ENCODE data around the gene BASP1.
"Not testable (repeated sequence)": the region's sequence is repeated elsewhere in the genome, so short reads cannot be mapped to it uniquely, and the experiment has no call there.

The BASP1 gene

GRCh38 chr5:17191574-17191973 is 25.9 kb upstream of the BASP1 start:
- DNase-seq (ENCODE audit: low read depth), result not testable (repeated sequence)

GRCh38 chr5:17192191-17192590 is 25.2 kb upstream of the BASP1 start:
- DNase-seq (ENCODE audit: low read depth), result no peak

GRCh38 chr5:17196024-17196423 is 21.4 kb upstream of the BASP1 start:
- no peak for DNase-seq (ENCODE audit: low read depth)

GRCh38 chr5:17196697-17197096 is 20.7 kb upstream of the BASP1 start:
- DNase-seq (ENCODE audit: low read depth), result no peak

GRCh38 chr5:17203329-17204132 is 13.9 kb upstream of the BASP1 start:
- DNase-seq (ENCODE audit: low read depth), result no peak

- no peak for DNase-seq (ENCODE audit: low read depth)
These were observed 13.3 kb upstream of the BASP1 start for GRCh38 chr5:17204133-17204489.

- no peak for DNase-seq (ENCODE audit: low read depth)
These were observed 11.4 kb upstream of the BASP1 start for GRCh38 chr5:17206021-17206420.

- DNase-seq (ENCODE audit: low read depth), result no peak
These were observed 5.2 kb upstream of the BASP1 start for GRCh38 chr5:17212191-17212590.

GRCh38 chr5:17212996-17213395 is 4.4 kb upstream of the BASP1 start:
- no peak for DNase-seq (ENCODE audit: low read depth)

GRCh38 chr5:17213938-17214337 is 3.5 kb upstream of the BASP1 start:
- no peak for DNase-seq (ENCODE audit: low read depth)

GRCh38 chr5:17214893-17215292 is 2.5 kb upstream of the BASP1 start:
- DNase-seq (ENCODE audit: low read depth), result no peak

- no peak for DNase-seq (ENCODE audit: low read depth)
These were observed 2.1 kb upstream of the BASP1 start for GRCh38 chr5:17215361-17215760.

- DNase-seq (ENCODE audit: low read depth), result peak; percentile 84
These were observed 1.1 kb upstream of the BASP1 start for GRCh38 chr5:17216176-17216973.

- no peak for DNase-seq (ENCODE audit: low read depth)
These were observed 398 bp upstream of the BASP1 start for GRCh38 chr5:17216974-17217492.

- no peak for DNase-seq (ENCODE audit: low read depth)
These were observed 1.0 kb downstream of the BASP1 start for GRCh38 chr5:17218353-17219005.

- no peak for DNase-seq (ENCODE audit: low read depth)
These were observed 1.6 kb downstream of the BASP1 start for GRCh38 chr5:17219006-17219422.

GRCh38 chr5:17219469-17219868 is 2.0 kb downstream of the BASP1 start:
- DNase-seq (ENCODE audit: low read depth), result no peak

GRCh38 chr5:17219992-17220391 is 2.6 kb downstream of the BASP1 start:
- no peak for DNase-seq (ENCODE audit: low read depth)

- DNase-seq (ENCODE audit: low read depth), result no peak
These were observed 3.0 kb downstream of the BASP1 start for GRCh38 chr5:17220469-17220868.

GRCh38 chr5:17221843-17222636 is 4.6 kb downstream of the BASP1 start:
- no peak for DNase-seq (ENCODE audit: low read depth)

- no peak for DNase-seq (ENCODE audit: low read depth)
These were observed 5.2 kb downstream of the BASP1 start for GRCh38 chr5:17222664-17223063.
